Measurements from ENCODE around the gene H3-3A. TPM values are rescaled to one million over a fixed set of nuclear protein-coding genes. Genes with fewer than 3 reads are reported as not detected.

The H3-3A gene
- total RNA-seq, 1 experiment from 2014 or later, result 1,129 TPM

- Mint-ChIP-seq H3K27me3 (ENCODE audit: low read depth) (peaks cover 14% of the 10 kb centered on the region), H3K9me3 (no peaks in the 10 kb centered on the region; a peak in 1 of 5 replicates), H3K4me3 (no peak overlapping the region), H3K36me3 (ENCODE audit: insufficient read depth in 1 of 3, low read depth in 3 of 3) (no peaks in the 10 kb centered on the region; a peak in 1 of 7 replicates), H3K27ac (peak overlapping the region in 2 of 3 experiments; percentile 7 to 12; a peak in 3 of 7 replicates), H3K4me1 (peaks cover 38 to 43% of the 10 kb centered on the region in 2 experiments)
- H3K4me2 ChIP-seq (ENCODE audit: insufficient read depth, insufficient read length, low read length), result no peak overlapping the region
- H4K5ac ChIP-seq (ENCODE audit: insufficient read length, low read depth, low read length), result no peak overlapping the region
- H3K4ac ChIP-seq (ENCODE audit: low read depth, low read length), result no peak overlapping the region
- TF ChIP-seq CTCF (conservative IDR thresholded peaks at IDR 0.05), result no peak
- no peak overlapping the region for H2AK5ac ChIP-seq (ENCODE audit: insufficient read length, low read length)
- DNase-seq, result no peak
- H2AFZ ChIP-seq (ENCODE audit: low read length), result no peak overlapping the region
- no peak overlapping the region for H2BK5ac ChIP-seq (ENCODE audit: insufficient read length, low read length)
- H2BK120ac ChIP-seq (ENCODE audit: low read depth, low read length, poor library complexity, severe bottlenecking), result no peak overlapping the region
- no peak overlapping the region for H3K18ac ChIP-seq (ENCODE audit: insufficient read length, low read depth, low read length)
- peaks cover 10% of the 10 kb centered on the region for H3K23me2 ChIP-seq (ENCODE audit: insufficient read length, low read depth, low read length, poor library complexity, severe bottlenecking)
- no peaks in the 10 kb centered on the region for H3K79me1 ChIP-seq (ENCODE audit: insufficient read depth, low read depth, low read length, poor library complexity, severe bottlenecking)
- H4K91ac ChIP-seq (ENCODE audit: insufficient read length, low read depth, low read length), result no peak overlapping the region
- H2BK12ac ChIP-seq (ENCODE audit: insufficient read length, low read depth, low read length), result no peak overlapping the region
- no peaks in the 10 kb centered on the region for H3K27me3 ChIP-seq (ENCODE audit: insufficient read depth, low read length)
- peaks cover 6% of the 10 kb centered on the region; the same call in 1 of the 2 replicates for H3K4me1 ChIP-seq (ENCODE audit: insufficient read depth, low read length)
- no peak overlapping the region for H3K23ac ChIP-seq (ENCODE audit: insufficient read length, low read depth, low read length)
- H3T11ph ChIP-seq (ENCODE audit: low read length), result no peak overlapping the region
- H3K14ac ChIP-seq (ENCODE audit: insufficient read depth, low read length), result no peak overlapping the region
- H3K79me2 ChIP-seq (ENCODE audit: insufficient read depth, low read length), result no peaks in the 10 kb centered on the region
- H3K56ac ChIP-seq (ENCODE audit: insufficient read length, low read depth, low read length), result no peak overlapping the region
- H3K9ac ChIP-seq (ENCODE audit: extremely low read depth, insufficient read length, low read length), result no peak overlapping the region
- H2BK15ac ChIP-seq (ENCODE audit: low read depth, low read length), result no peak overlapping the region
- H2BK20ac ChIP-seq (ENCODE audit: low read depth, low read length, poor library complexity, severe bottlenecking), result no peak overlapping the region
- no peaks in the 10 kb centered on the region for H4K20me1 ChIP-seq (ENCODE audit: control insufficient read depth, insufficient read depth, insufficient read length)
- H4K8ac ChIP-seq (replicated peaks; ENCODE audit: insufficient read length, low read depth, low read length), result no peak overlapping the region
- no peaks in the 10 kb centered on the region for H3K9me3 ChIP-seq (ENCODE audit: control insufficient read depth, low read depth, low read length)
- H3K27ac ChIP-seq (ENCODE audit: insufficient read length, low read depth, low read length), result no peak overlapping the region
- no CpG with 5 or more reads among the region's 8 CpGs for WGBS (ENCODE audit: extremely low coverage, insufficient read length, low lambda C conversion rate)
Observed at GRCh38 chr1:226104671-226105121, 42.2 kb downstream of the H3-3A start.
